Measurements from ENCODE around the gene CCNQ. TPM values are rescaled to one million over a fixed set of nuclear protein-coding genes. Genes with fewer than 3 reads are reported as not detected.

The CCNQ gene
- polyA plus RNA-seq, 6 donors from 2014 or later: 31.9 to 88.0 (median 69.7) TPM

GRCh38 chrX:153640736-153641575 lies 42.0 kb upstream of the CCNQ start:
- no peak for ATAC-seq (ENCODE audit: low read depth in 2 of 2)
- no peak overlapping the region for H3K27ac Mint-ChIP-seq
- H3K27me3 Mint-ChIP-seq: peaks cover 9 to 41% (median 36%) of the 10 kb centered on the region in 3 donors
- H3K9me3 Mint-ChIP-seq: peaks cover 0 to 1% (median 0%) of the 10 kb centered on the region in 7 donors
- H3K4me1 Mint-ChIP-seq: peaks cover 12 to 19% (median 15%) of the 10 kb centered on the region in 3 donors
- DNase-seq: no peak
- peak overlapping the region in 6 of 8 donors; percentile 45 to 73 (median 61) for H3K4me3 Mint-ChIP-seq
- no peaks in the 10 kb centered on the region for H3K36me3 Mint-ChIP-seq

- DNase-seq (no peak), ATAC-seq (ENCODE audit: low read depth in 2 of 2) (no peak)
- Mint-ChIP-seq H3K27ac (no peak overlapping the region), H3K4me1 (peaks cover 15 to 19% (median 15%) of the 10 kb centered on the region in 3 donors), H3K4me3 (peak overlapping the region in 1 of 8 donors; percentile 63), H3K36me3 (no peaks in the 10 kb centered on the region), H3K9me3 (peaks cover 0 to 1% (median 0%) of the 10 kb centered on the region in 7 donors), H3K27me3 (peaks cover 4 to 41% (median 32%) of the 10 kb centered on the region in 3 donors)
These were observed 41.2 kb upstream of the CCNQ start for GRCh38 chrX:153640045-153640686.

- H3K27ac Mint-ChIP-seq: no peak overlapping the region
- no peak for ATAC-seq (ENCODE audit: low read depth in 2 of 2)
- peaks cover 0 to 3% (median 0%) of the 10 kb centered on the region in 7 donors for H3K9me3 Mint-ChIP-seq
- peaks cover 15 to 19% (median 17%) of the 10 kb centered on the region in 3 donors for H3K4me1 Mint-ChIP-seq
- no peaks in the 10 kb centered on the region for H3K36me3 Mint-ChIP-seq
- DNase-seq: no peak
- peaks cover 4 to 39% (median 33%) of the 10 kb centered on the region in 3 donors for H3K27me3 Mint-ChIP-seq
- no peak overlapping the region for H3K4me3 Mint-ChIP-seq
These were observed 40.5 kb upstream of the CCNQ start for GRCh38 chrX:153639177-153640044.

DNA sequence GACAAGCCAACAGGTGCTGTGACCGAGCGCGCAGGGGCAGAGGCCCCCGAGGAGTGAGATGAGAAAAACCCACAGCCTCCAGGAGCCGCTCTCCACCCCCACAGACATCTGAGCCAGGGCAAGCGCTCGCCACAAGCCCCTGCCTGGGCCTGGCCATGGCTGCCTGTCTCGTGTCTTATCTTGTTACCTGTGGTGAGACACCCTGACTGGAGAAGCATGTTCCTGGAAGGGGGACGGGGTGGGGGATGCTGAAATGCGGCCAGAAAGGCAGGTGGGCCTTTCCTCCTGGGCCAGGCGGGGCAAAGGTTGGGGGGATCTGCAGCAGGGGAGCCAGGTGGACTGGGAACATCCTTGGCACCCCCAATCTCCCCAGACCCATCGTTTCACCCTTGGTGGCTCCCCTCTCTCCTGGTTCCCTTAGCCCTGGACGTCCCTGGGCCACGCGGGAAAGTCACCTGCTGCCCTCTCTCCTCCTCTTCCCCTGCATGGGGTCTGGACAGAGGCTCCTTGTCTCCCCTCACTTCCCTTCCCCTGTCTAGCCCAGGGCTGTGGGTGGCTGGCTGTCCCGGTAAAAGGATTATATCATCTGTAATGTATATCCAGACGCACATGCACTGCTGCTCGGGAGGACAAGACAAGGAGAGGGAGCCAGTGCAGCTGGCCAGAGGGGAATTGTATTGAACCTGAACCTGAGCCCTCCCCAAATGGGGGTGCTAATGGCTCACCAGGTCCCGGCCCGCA lies 39.7 kb upstream of the CCNQ start:
- ATAC-seq (ENCODE audit: low read depth in 2 of 2) (no peak), DNase-seq (no peak)
- no peak overlapping the region for H3K4me3 Mint-ChIP-seq
- peaks cover 0 to 2% (median 0%) of the 10 kb centered on the region in 7 donors for H3K9me3 Mint-ChIP-seq
- no peaks in the 10 kb centered on the region for H3K36me3 Mint-ChIP-seq
- H3K27me3 Mint-ChIP-seq: peaks cover 4 to 42% (median 37%) of the 10 kb centered on the region in 3 donors
- H3K4me1 Mint-ChIP-seq: peaks cover 15 to 19% (median 18%) of the 10 kb centered on the region in 3 donors
- no peak overlapping the region for H3K27ac Mint-ChIP-seq

DNA sequence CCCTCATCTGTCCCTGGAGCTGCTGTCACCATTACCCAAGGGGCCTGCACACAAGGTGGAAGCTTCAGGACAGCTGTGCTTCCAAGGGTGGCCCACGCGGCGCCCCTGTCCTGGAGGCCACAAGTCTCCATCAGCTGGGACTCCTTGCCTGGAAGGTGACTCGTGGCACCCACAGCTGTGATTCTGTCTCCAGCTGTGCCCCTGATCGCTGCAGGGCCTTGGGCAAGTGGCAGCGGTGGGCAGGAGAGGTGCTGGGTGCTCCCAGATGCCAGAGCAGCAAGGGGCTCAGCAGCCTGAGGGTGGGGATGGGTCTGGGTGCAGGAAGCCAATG lies 39.1 kb upstream of the CCNQ start:
- Mint-ChIP-seq H3K27me3 (peaks cover 4 to 36% (median 31%) of the 10 kb centered on the region in 3 donors), H3K4me3 (no peak overlapping the region), H3K9me3 (peaks cover 0 to 2% (median 0%) of the 10 kb centered on the region in 7 donors), H3K27ac (no peak overlapping the region), H3K36me3 (no peaks in the 10 kb centered on the region), H3K4me1 (peaks cover 12 to 14% (median 13%) of the 10 kb centered on the region in 3 donors)
- DNase-seq: no peak
- no peak for ATAC-seq (ENCODE audit: low read depth in 2 of 2)

- H3K4me3 Mint-ChIP-seq: no peak overlapping the region
- no peak overlapping the region for H3K27ac Mint-ChIP-seq
- H3K36me3 Mint-ChIP-seq: no peaks in the 10 kb centered on the region
- peaks cover 7 to 10% (median 8%) of the 10 kb centered on the region in 3 donors for H3K4me1 Mint-ChIP-seq
- DNase-seq: no peak
- H3K27me3 Mint-ChIP-seq: peaks cover 4 to 30% (median 25%) of the 10 kb centered on the region in 3 donors
- H3K9me3 Mint-ChIP-seq: peaks cover 0 to 2% (median 0%) of the 10 kb centered on the region in 7 donors
- no peak for ATAC-seq (ENCODE audit: low read depth in 2 of 2)
These were observed 38.4 kb upstream of the CCNQ start for GRCh38 chrX:153637121-153638040.

DNA sequence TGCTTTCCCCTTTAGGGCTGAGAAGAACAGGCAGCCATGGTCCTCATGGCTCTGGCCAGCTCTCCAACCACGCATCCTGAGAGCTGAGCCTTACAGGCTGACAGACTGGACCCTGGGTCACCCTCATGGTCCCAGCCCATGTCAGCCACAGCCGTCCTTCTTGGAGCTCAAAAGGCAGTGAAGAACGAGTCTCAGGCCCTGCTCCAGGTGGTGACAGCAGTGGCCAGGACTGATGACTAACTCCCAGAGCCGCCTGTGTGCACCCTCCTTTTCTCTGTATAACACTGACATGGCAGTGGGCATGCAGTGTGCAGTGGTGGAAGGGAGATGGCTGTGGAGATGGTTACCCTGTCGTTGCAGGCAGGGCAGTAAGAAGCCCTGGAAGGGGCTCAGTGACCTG lies 37.8 kb upstream of the CCNQ start:
- peaks cover 4 to 29% (median 23%) of the 10 kb centered on the region in 3 donors for H3K27me3 Mint-ChIP-seq
- no peak for DNase-seq
- no peaks in the 10 kb centered on the region for H3K36me3 Mint-ChIP-seq
- H3K4me1 Mint-ChIP-seq: peaks cover 6 to 10% (median 8%) of the 10 kb centered on the region in 3 donors
- H3K4me3 Mint-ChIP-seq: no peak overlapping the region
- H3K27ac Mint-ChIP-seq: peak overlapping the region in 1 of 6 donors; percentile 12
- H3K9me3 Mint-ChIP-seq: peaks cover 0 to 4% (median 0%) of the 10 kb centered on the region in 7 donors
- no peak for ATAC-seq (ENCODE audit: low read depth in 2 of 2)

DNA sequence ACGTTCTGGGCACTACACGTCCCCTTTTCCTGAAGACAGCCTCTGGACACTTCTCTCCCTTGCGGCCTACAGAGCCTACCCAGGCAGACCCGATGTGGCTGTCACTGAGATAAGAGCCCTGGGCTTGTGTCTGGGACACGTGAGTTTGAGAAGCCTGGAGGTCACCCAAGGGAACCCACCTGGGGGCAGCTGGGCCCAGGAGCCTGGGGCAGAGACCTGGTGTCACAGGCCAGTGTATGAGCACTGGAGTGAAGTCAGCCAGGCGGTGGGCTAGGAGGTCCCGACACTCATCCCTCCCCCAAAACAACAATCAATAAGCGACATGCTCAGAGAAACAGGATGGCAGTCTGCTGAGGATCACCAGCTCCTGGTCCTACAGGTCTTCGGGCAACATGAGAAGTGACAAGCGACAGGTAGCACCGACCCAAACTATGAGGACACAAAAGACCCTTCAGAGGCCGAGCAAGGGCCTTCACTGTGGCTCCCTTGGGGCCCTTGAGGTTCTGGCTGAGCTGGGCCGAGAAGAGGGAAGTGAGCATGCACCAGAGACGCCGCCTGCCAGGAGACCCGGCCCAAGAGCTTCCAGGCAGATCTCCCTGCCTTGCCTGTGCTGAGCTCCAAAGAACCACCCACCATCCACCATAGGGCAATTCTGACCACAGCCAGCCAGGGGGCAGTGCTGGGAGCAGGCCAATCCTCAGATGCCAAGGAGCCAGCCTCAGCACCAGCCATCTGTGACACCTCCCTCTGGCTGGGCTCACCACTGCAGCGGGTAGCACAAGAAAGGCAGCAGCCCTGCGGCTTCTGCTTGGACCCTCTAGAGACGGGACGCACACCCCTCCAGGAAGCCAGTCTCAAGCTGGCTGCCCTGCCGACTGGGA lies 37.1 kb upstream of the CCNQ start:
- peak; percentile 56 to 62 for ATAC-seq (ENCODE audit: low read depth in 2 of 2)
- Mint-ChIP-seq H3K9me3 (peaks cover 0 to 11% (median 4%) of the 10 kb centered on the region in 7 donors), H3K4me1 (peaks cover 0 to 3% (median 3%) of the 10 kb centered on the region in 3 donors), H3K27ac (peak overlapping the region in 2 of 6 donors; percentile 12 to 60), H3K36me3 (peaks cover 0 to 5% of the 10 kb centered on the region in 2 donors), H3K27me3 (peaks cover 3 to 23% (median 16%) of the 10 kb centered on the region in 3 donors), H3K4me3 (no peak overlapping the region)
- no peak for DNase-seq

GRCh38 chrX:153635388-153635787 lies 36.4 kb upstream of the CCNQ start:
- DNase-seq (no peak), ATAC-seq (ENCODE audit: low read depth in 2 of 2) (no peak)
- H3K9me3 Mint-ChIP-seq: peaks cover 0 to 17% (median 4%) of the 10 kb centered on the region in 7 donors
- no peak overlapping the region for H3K4me3 Mint-ChIP-seq
- H3K36me3 Mint-ChIP-seq: peaks cover 0 to 8% of the 10 kb centered on the region in 2 donors
- H3K27ac Mint-ChIP-seq: no peak overlapping the region
- peaks cover 0 to 3% (median 3%) of the 10 kb centered on the region in 3 donors for H3K4me1 Mint-ChIP-seq
- H3K27me3 Mint-ChIP-seq: peaks cover 5 to 17% (median 16%) of the 10 kb centered on the region in 3 donors

DNA sequence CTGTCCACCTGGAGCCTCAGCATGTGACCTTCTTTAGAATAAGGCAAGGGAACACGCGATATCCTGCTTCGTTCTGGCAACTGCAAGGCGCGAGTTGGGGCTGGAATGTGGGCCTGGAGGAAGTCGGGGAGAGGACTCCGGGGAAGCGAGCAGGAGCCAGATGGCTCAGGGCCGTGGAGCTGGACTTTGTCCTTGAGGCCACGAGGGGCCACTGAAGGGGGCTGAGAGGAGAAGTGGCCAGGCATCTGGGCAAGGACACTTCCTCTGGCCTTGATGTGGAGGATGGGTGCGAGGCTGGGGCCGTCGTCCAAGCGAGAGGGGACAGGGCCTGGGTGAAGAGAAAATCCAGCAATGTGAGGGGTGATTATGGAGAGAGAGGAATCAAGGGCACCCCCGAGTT lies 35.9 kb upstream of the CCNQ start:
- peak overlapping the region in 1 of 6 donors; percentile 74 for H3K27ac Mint-ChIP-seq
- H3K4me1 Mint-ChIP-seq: peaks cover 0 to 3% (median 3%) of the 10 kb centered on the region in 3 donors
- H3K27me3 Mint-ChIP-seq: peaks cover 5 to 20% (median 19%) of the 10 kb centered on the region in 3 donors
- H3K9me3 Mint-ChIP-seq: peaks cover 0 to 19% (median 4%) of the 10 kb centered on the region in 7 donors
- DNase-seq (no peak), ATAC-seq (ENCODE audit: low read depth in 2 of 2) (no peak)
- no peak overlapping the region for H3K4me3 Mint-ChIP-seq
- H3K36me3 Mint-ChIP-seq: peaks cover 0 to 8% of the 10 kb centered on the region in 2 donors

GRCh38 chrX:153634236-153634635 lies 35.3 kb upstream of the CCNQ start:
- Mint-ChIP-seq H3K4me3 (no peak overlapping the region), H3K27ac (no peak overlapping the region), H3K27me3 (peaks cover 5 to 23% (median 21%) of the 10 kb centered on the region in 3 donors), H3K4me1 (peaks cover 0 to 3% (median 3%) of the 10 kb centered on the region in 3 donors), H3K36me3 (peaks cover 0 to 8% of the 10 kb centered on the region in 2 donors), H3K9me3 (peaks cover 0 to 19% (median 4%) of the 10 kb centered on the region in 7 donors)
- ATAC-seq (ENCODE audit: low read depth in 2 of 2) (no peak), DNase-seq (no peak)

All from naive B cell (primary cell).